IMR-90 (cell line): ENCODE measurements around the gene PRR14L. TPM values are rescaled to one million over a fixed set of nuclear protein-coding genes. Genes with fewer than 3 reads are reported as not detected.

Source experiments
- ATAC-seq: fragments of 200-7000 bp; cut with Tn5 transposase; 2 replicates; pipeline ENCODE4 v1.9.1; 2020; ENCODE audit warnings: low read depth, mild to moderate bottlenecking, moderate library complexity
- BruUV-seq: library from RNA; stranded (reverse); fragments of 400-500 nt; replicated peaks from 2 replicates; lab custom pipeline; 2021; lab: Mats Ljungman, UMichigan
- CTCF ChIA-PET: fragments of 300-600 bp; formaldehyde crosslinking; extraction: SDS; loops from one replicate; lab custom pipeline; 2021; ENCODE audit warnings: antibody characterized with exemption; lab: Yijun Ruan, JAX
- POLR2A ChIA-PET: fragments of 300-600 bp; sonication (Branson Sonifier 250); formaldehyde crosslinking; loops from one replicate; lab custom pipeline; 2022; ENCODE audit warnings: antibody characterized with exemption; ENCODE audit not compliant: unreplicated experiment; lab: Charles Lee
- DNase-seq: peaks from one replicate; pipeline ENCODE4 v3.0.0; 2013
- H2AFZ ChIP-seq: replicated peaks from 2 replicates; pipeline ENCODE3; 2013; ENCODE audit warnings: low read length, mild to moderate bottlenecking; ENCODE audit not compliant: poor library complexity
- H2AK5ac ChIP-seq: 2 replicates; pipeline ENCODE4 v1.6.1; 2013; ENCODE audit warnings: low read depth, low read length, inconsistent platforms
- H2AK9ac ChIP-seq: replicated peaks from 2 replicates; pipeline ENCODE3; 2013; ENCODE audit warnings: mild to moderate bottlenecking, low read depth, low read length, moderate library complexity; ENCODE audit not compliant: poor library complexity
- H2BK120ac ChIP-seq: 2 replicates; pipeline ENCODE4 v1.6.1; 2013; ENCODE audit warnings: low read depth, low read length, inconsistent platforms
- H2BK15ac ChIP-seq: 3 replicates; pipeline ENCODE4 v1.6.1; 2013; ENCODE audit warnings: low read depth, low read length, inconsistent platforms
- H2BK20ac ChIP-seq: 2 replicates; pipeline ENCODE4 v1.6.1; 2013; ENCODE audit warnings: low read depth, mild to moderate bottlenecking, inconsistent platforms, low read length, moderate library complexity
- H2BK5ac ChIP-seq: 2 replicates; pipeline ENCODE4 v1.6.1; 2013; ENCODE audit warnings: mild to moderate bottlenecking, low read depth, low read length, inconsistent platforms; ENCODE audit not compliant: poor library complexity, severe bottlenecking
- H3K14ac ChIP-seq: replicated peaks from 2 replicates; pipeline ENCODE4 v1.6.1; 2013; ENCODE audit warnings: low read depth, low read length, inconsistent platforms
- H3K18ac ChIP-seq: 2 replicates; pipeline ENCODE4 v1.6.1; 2013; ENCODE audit warnings: low read depth, low read length, control low read depth
- H3K23ac ChIP-seq: 2 replicates; pipeline ENCODE4 v1.6.1; 2013; ENCODE audit warnings: low read depth, low read length, inconsistent platforms
- H3K27ac ChIP-seq: 2 replicates; pipeline ENCODE4 v1.5.1; 2013; ENCODE audit warnings: mild to moderate bottlenecking, control low read depth, low read length; ENCODE audit not compliant: insufficient read depth
- H3K27me3 ChIP-seq: 2 replicates; pipeline ENCODE4 v1.6.1; 2013; ENCODE audit warnings: low read length; ENCODE audit not compliant: control insufficient read depth, insufficient read depth
- H3K36me3 ChIP-seq: 2 replicates; pipeline ENCODE4 v1.6.1; 2013; ENCODE audit warnings: low read length, mixed read lengths; ENCODE audit not compliant: control insufficient read depth, insufficient read depth
- H3K4ac ChIP-seq: 2 replicates; pipeline ENCODE4 v1.6.1; 2013; ENCODE audit warnings: low read depth, low read length, inconsistent platforms
- H3K4me1 ChIP-seq: 2 replicates; pipeline ENCODE4 v1.6.1; 2013; ENCODE audit warnings: low read length, mixed read lengths; ENCODE audit not compliant: control insufficient read depth, insufficient read depth
- H3K4me2 ChIP-seq: 2 replicates; pipeline ENCODE4 v1.6.1; 2013; ENCODE audit warnings: low read depth, mild to moderate bottlenecking, control low read depth, low read length, moderate library complexity
- H3K4me3 ChIP-seq: 2 replicates; pipeline ENCODE4 v1.5.1; 2013; ENCODE audit warnings: low read depth, mild to moderate bottlenecking, control low read depth, low read length, moderate library complexity; ENCODE audit not compliant: insufficient read depth
- H3K56ac ChIP-seq: 2 replicates; pipeline ENCODE4 v1.6.1; 2013; ENCODE audit warnings: low read length, inconsistent platforms; ENCODE audit not compliant: insufficient read depth; ENCODE audit errors: extremely low read depth
- H3K79me1 ChIP-seq, 2 experiments: 2 replicates each; pipeline ENCODE4 v1.6.1; 2013; ENCODE audit warnings: low read length in 2 of 2, inconsistent platforms in 1 of 2, low read depth in 1 of 2
- H3K9ac ChIP-seq: 2 replicates; pipeline ENCODE4 v1.6.1; 2013; ENCODE audit warnings: low read depth, low read length, control low read depth
- H3K9me1 ChIP-seq: 2 replicates; pipeline ENCODE4 v1.6.1; 2013; ENCODE audit warnings: low read length, inconsistent platforms; ENCODE audit not compliant: insufficient read depth
- H3K9me3 ChIP-seq: 2 replicates; pipeline ENCODE4 v1.6.1; 2013; ENCODE audit warnings: low read length; ENCODE audit not compliant: control insufficient read depth, insufficient read depth
- H4K20me1 ChIP-seq: 2 replicates; pipeline ENCODE4 v1.6.1; 2013; ENCODE audit warnings: low read length, inconsistent platforms; ENCODE audit not compliant: insufficient read depth
- H4K5ac ChIP-seq: 2 replicates; pipeline ENCODE4 v1.6.1; 2013; ENCODE audit warnings: mild to moderate bottlenecking, low read depth, low read length, control low read depth
- H4K8ac ChIP-seq, 2 experiments: 2 replicates each; pipeline ENCODE4 v1.6.1; 2013; ENCODE audit warnings: low read depth in 2 of 2, low read length in 2 of 2, control low read depth in 1 of 2, inconsistent platforms in 1 of 2
- H4K91ac ChIP-seq: 2 replicates; pipeline ENCODE4 v1.6.1; 2013; ENCODE audit warnings: low read depth, low read length, inconsistent platforms; ENCODE audit not compliant: insufficient read depth
- FOS ChIP-seq: fragments of 150-350 bp; IDR thresholded peaks from 2 replicates; pipeline ENCODE4 v1.6.1; 2016; ENCODE audit warnings: low read depth, low read length
- MAZ ChIP-seq: IDR thresholded peaks from 2 replicates; pipeline ENCODE4 v1.6.1; 2012; ENCODE audit warnings: low read depth, mild to moderate bottlenecking, low read length, improper control_type of control experiment, moderate library complexity, borderline replicate concordance
- NFE2L2 ChIP-seq: fragments of 150-350 bp; IDR thresholded peaks from 2 replicates; pipeline ENCODE4 v1.6.1; 2016; ENCODE audit warnings: low read depth, mild to moderate bottlenecking, low read length
- RAD21 ChIP-seq: IDR thresholded peaks from 2 replicates; pipeline ENCODE4 v1.6.1; 2012; ENCODE audit warnings: low read length, improper control_type of control experiment
- RCOR1 ChIP-seq: IDR thresholded peaks from 2 replicates; pipeline ENCODE4 v1.6.1; 2012; ENCODE audit warnings: mild to moderate bottlenecking, low read length, improper control_type of control experiment; ENCODE audit not compliant: insufficient replicate concordance
- RFX5 ChIP-seq: IDR thresholded peaks from 2 replicates; pipeline ENCODE4 v1.8.0; 2012; ENCODE audit warnings: low read depth, mild to moderate bottlenecking, low read length, moderate library complexity
- SMC3 ChIP-seq: fragments of 150-350 bp; IDR thresholded peaks from 2 replicates; pipeline ENCODE4 v1.6.1; 2016; ENCODE audit warnings: low read depth, mild to moderate bottlenecking, antibody characterized with exemption, low read length, moderate library complexity
- USF2 ChIP-seq: fragments of 150-350 bp; IDR thresholded peaks from 2 replicates; pipeline ENCODE4 v1.6.1; 2017; ENCODE audit warnings: mild to moderate bottlenecking, antibody characterized with exemption, low read length, low read depth
- WGBS, 2 experiments: methylation state at CpG; one replicate each; pipeline versions ENCODE4 v1.1.5 to v1.1.7; 2013; ENCODE audit warnings: missing lambda C conversion rate in 2 of 2; ENCODE audit not compliant: insufficient read length in 1 of 2; ENCODE audit errors: extremely low coverage in 2 of 2; 5-methylcytosine and 5-hydroxymethylcytosine counted together
- dilution Hi-C: fragments of 300-500 bp; cut with HindIII; formaldehyde crosslinking; loops from one replicate; pipeline ENCODE4 v1.14.3; 2018; ENCODE audit warnings: low sequenced_read_pairs; ENCODE audit not compliant: unreplicated experiment
- in situ Hi-C: fragments of 300-500 bp; cut with MboI; formaldehyde crosslinking; loops from 3 replicates; pipeline ENCODE4 v1.14.3; 2019; ENCODE audit warnings: low sequenced_read_pairs, inconsistent platforms, mixed read lengths
- intact Hi-C: fragments of 100-400 bp; cut with micrococcal nuclease; formaldehyde crosslinking; loops from 2 replicates; pipeline ENCODE4 v1.10.0; 2022
- polyA plus RNA-seq, 3 experiments: library from polyadenylated mRNA; depleted of rRNA; stranded (reverse); fragments of >200 nt; gene quantifications; 2 replicates each; pipeline ENCODE4 v1.2.3, GENCODE V29; 2012; ENCODE audit warnings: low replicate concordance in 1 of 3
- total RNA-seq: library from RNA; depleted of rRNA; stranded (reverse); fragments of >200 nt; gene quantifications from 2 replicates; pipeline ENCODE4 v1.2.3, GENCODE V29; 2012

The PRR14L gene
- total and polyA plus RNA-seq, 2 of the 4 experiments (the other 2 are of a cell fraction), result 9.0 to 19.7 TPM

- no peak overlapping the region for H3K4me3 ChIP-seq
- no CpG with 5 or more reads among the region's 5 CpGs for WGBS, 2 experiments
- H3K4me1 ChIP-seq, result peaks cover 12% of the 10 kb centered on the region
- POLR2A ChIA-PET, result no interaction called here
- ATAC-seq (no peak), DNase-seq (no peak)
- no peak overlapping the region for H3K18ac ChIP-seq
- no peaks in the 10 kb centered on the region; the same call in 1 of the 2 replicates for H4K20me1 ChIP-seq
- in situ Hi-C loops (no loop called here), dilution Hi-C loops (no loop called here), intact Hi-C loops (no loop called here)
- H3K14ac ChIP-seq, result no peak overlapping the region
- H3K27ac ChIP-seq, result no peak overlapping the region
- CTCF ChIA-PET, result no interaction called here
- H2BK15ac ChIP-seq, result no peak overlapping the region
- H3K9me1 ChIP-seq, result peaks cover 20% of the 10 kb centered on the region
- H3K9me3 ChIP-seq, result no peaks in the 10 kb centered on the region
- no peak overlapping the region for H2AFZ ChIP-seq
- H2BK20ac ChIP-seq, result no peak overlapping the region
- no TSS peak for BruUV-seq
- H3K9ac ChIP-seq, result no peak overlapping the region
- peaks cover 43 to 69% of the 10 kb centered on the region in 2 experiments for H3K79me1 ChIP-seq
- H3K36me3 ChIP-seq, result peaks cover 3% of the 10 kb centered on the region; the same call in 1 of the 2 replicates
- H4K8ac ChIP-seq, result no peak overlapping the region
- TF ChIP-seq RFX5 (no peak), FOS (no peak), RAD21 (no peak), NFE2L2 (no peak), MAZ (no peak), RCOR1 (no peak), SMC3 (no peak), USF2 (no peak)
- H3K4ac ChIP-seq, result no peak overlapping the region; the same call in 1 of the 2 replicates
- H3K27me3 ChIP-seq, result no peaks in the 10 kb centered on the region
- no peak overlapping the region for H2BK120ac ChIP-seq
- no peak overlapping the region for H3K56ac ChIP-seq
- no peak overlapping the region for H2AK9ac ChIP-seq
- no peak overlapping the region for H4K5ac ChIP-seq
- H2AK5ac ChIP-seq, result no peak overlapping the region
- H3K23ac ChIP-seq, result no peak overlapping the region
- H2BK5ac ChIP-seq, result no peak overlapping the region
- no peak overlapping the region for H4K91ac ChIP-seq
- no peak overlapping the region for H3K4me2 ChIP-seq
These were observed 95.5 kb downstream of the PRR14L start for GRCh38 chr22:31654408-31654807.
